ENCODE results near the gene NDUFA3. TPM values are rescaled to one million over a fixed set of nuclear protein-coding genes. Genes with fewer than 3 reads are reported as not detected.

Gene NDUFA3
- total RNA-seq, 4 donors from 2014 or later = 2.8 to 40.0 (median 25.4) TPM

DNA sequence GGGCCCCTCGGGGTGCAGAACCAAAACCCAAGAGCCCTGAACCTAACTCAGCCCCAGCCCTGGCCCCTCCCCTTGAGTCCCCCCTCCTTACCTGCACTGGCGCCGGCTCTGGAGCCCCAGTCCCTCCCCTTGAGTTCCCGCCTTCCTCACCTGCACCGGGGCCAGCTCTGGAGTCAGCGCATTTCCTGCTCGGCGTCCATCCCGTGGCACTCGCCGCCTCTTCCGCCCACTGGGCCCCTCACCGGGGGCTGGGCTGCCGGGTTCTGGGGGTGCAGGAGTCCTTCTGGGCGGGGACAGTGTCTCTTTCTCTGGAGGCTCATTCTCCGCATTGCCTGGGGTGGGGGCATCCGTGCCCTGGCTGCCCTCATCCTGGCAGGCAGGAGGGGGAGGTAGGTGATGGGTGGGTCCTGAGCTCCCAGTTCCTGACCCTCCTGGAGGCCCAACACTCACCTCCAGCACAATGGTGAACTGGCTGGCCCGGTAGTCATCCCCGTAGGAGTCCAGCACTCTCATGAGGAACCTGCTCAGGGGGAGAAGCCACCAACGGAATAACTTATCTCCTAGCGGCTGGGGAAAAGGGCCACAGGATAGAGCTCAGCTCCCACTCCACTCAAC, 5.3 kb downstream of the NDUFA3 start:
- TF ChIP-seq EP300 (IDR thresholded peaks at IDR 0.05) (no peak), POLR2A (IDR thresholded peaks at IDR 0.05) (no peak), CTCF (IDR thresholded peaks at IDR 0.05) (no peak)
- Histone ChIP-seq H3K9me3 (no peaks in the 10 kb centered on the region), H3K4me3 (no peak overlapping the region), H3K36me3 (peaks cover 0 to 78% (median 7%) of the 10 kb centered on the region in 3 donors), H3K4me1 (peaks cover 0 to 9% (median 7%) of the 10 kb centered on the region in 4 donors), H3K27me3 (no peaks in the 10 kb centered on the region), H3K27ac (no peak overlapping the region)
- DNase-seq (ENCODE audit: low spot score in 2 of 2) = no peak
- 75 to 81% methylated on average over 15 to 20 of the region's 21 CpGs for WGBS, 2 donors

DNA sequence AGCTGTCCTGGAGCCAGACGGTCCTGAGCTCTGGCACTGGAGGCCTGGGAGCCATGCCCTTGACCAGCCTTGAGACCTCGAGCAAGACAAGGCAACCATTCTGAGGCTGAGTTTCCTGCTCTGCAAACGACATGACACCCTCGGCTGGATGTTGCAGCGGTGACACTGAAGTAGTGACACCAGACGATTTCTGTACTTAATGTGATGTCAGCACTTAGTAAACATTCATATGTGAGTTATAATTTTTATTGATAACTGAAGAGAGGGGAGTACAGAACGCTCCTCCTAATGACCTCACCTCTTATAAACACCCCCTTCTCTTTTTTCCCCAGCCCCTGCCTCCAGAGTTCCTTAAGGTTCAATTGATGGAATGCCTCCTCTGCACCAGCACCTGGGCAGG, 5.8 kb downstream of the NDUFA3 start:
- TF ChIP-seq EP300 (IDR thresholded peaks at IDR 0.05) (no peak), POLR2A (IDR thresholded peaks at IDR 0.05) (no peak), CTCF (IDR thresholded peaks at IDR 0.05) (no peak)
- Histone ChIP-seq H3K27ac (no peak overlapping the region), H3K27me3 (no peaks in the 10 kb centered on the region), H3K4me1 (peaks cover 0 to 4% (median 3%) of the 10 kb centered on the region in 4 donors), H3K4me3 (no peak overlapping the region), H3K9me3 (no peaks in the 10 kb centered on the region), H3K36me3 (peaks cover 0 to 82% (median 7%) of the 10 kb centered on the region in 3 donors)
- no peak for DNase-seq (ENCODE audit: low spot score in 2 of 2)
- WGBS, 2 donors = 61 to 73% methylated on average over 7 of the region's 7 CpGs

- Histone ChIP-seq H3K4me3 (no peak overlapping the region), H3K27me3 (no peaks in the 10 kb centered on the region), H3K36me3 (peaks cover 0 to 82% (median 7%) of the 10 kb centered on the region in 3 donors), H3K9me3 (no peaks in the 10 kb centered on the region), H3K27ac (no peak overlapping the region), H3K4me1 (peaks cover 0 to 9% (median 8%) of the 10 kb centered on the region in 4 donors)
- no peak for DNase-seq (ENCODE audit: low spot score in 2 of 2)
- 67 to 70% methylated on average over 6 of the region's 6 CpGs for WGBS, 2 donors
- TF ChIP-seq POLR2A (IDR thresholded peaks at IDR 0.05) = no peak
- TF ChIP-seq EP300 (IDR thresholded peaks at IDR 0.05) = no peak
- TF ChIP-seq CTCF (IDR thresholded peaks at IDR 0.05) = no peak
These were observed 7.0 kb downstream of the NDUFA3 start for GRCh38 chr19:54109651-54110050.

- peaks cover 0 to 28% (median 25%) of the 10 kb centered on the region in 4 donors for H3K4me1 ChIP-seq
- H3K9me3 ChIP-seq = no peaks in the 10 kb centered on the region
- H3K27me3 ChIP-seq = no peaks in the 10 kb centered on the region
- no peak for DNase-seq (ENCODE audit: low spot score in 2 of 2)
- 21 to 22% methylated on average over 26 to 27 of the region's 28 CpGs for WGBS, 2 donors
- H3K36me3 ChIP-seq = peaks cover 0 to 52% (median 7%) of the 10 kb centered on the region in 3 donors
- H3K27ac ChIP-seq = peak overlapping the region in 3 of 4 donors; percentile 81 to 99 (median 90)
- peak overlapping the region; percentile 74 to 86 (median 77) for H3K4me3 ChIP-seq
- TF ChIP-seq EP300 (IDR thresholded peaks at IDR 0.05) (no peak), POLR2A (IDR thresholded peaks at IDR 0.05) (no peak), CTCF (IDR thresholded peaks at IDR 0.05) (no peak)
These were observed 11.9 kb downstream of the NDUFA3 start for GRCh38 chr19:54114340-54115108.
